Measurements from ENCODE around the gene OBP2B. TPM values are rescaled to one million over a fixed set of nuclear protein-coding genes. Genes with fewer than 3 reads are reported as not detected.

The OBP2B gene
- total RNA-seq, 1 experiment from 2014 or later, result not detected

- Histone ChIP-seq H3K36me3 (replicated peaks; ENCODE audit: control insufficient read depth, insufficient read depth, low read length) (no peaks in the 10 kb centered on the region), H3K27me3 (ENCODE audit: control insufficient read depth, insufficient read depth, low read length) (no peaks in the 10 kb centered on the region), H3K4me3 (ENCODE audit: insufficient read depth, low read depth, low read length) (no peak overlapping the region)
- no peak for DNase-seq
Observed at GRCh38 chr9:133204335-133204992, 4.6 kb downstream of the OBP2B start.

DNA sequence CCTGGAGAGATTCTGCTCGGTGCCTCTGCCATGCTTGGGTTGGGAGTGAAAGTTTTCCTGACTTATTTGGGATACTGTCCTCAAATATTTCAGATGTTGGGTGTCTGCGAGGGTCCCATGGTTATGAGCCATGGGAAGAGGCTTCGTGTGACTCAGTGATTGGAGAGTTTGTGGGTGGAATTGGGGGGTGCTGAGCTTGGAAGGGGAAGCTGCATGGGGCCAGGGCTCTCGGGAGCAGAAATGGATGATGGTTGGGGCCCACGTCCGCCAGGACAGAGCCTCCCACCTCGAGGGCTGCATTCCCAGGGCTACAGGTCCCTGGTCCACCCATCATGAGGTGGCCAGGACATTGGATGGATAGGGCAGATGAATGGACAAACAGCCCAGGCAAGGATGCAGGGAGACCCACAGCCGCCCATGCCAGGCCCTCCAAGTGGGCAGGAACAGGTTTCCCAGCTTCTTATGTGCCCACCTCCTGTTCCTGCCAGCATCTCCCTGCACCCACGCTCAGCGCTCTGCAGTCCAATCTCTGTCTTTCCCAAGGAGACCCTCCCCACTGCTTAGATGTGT is 5.5 kb downstream of the OBP2B start:
- H3K27me3 ChIP-seq (ENCODE audit: control insufficient read depth, insufficient read depth, low read length), result no peaks in the 10 kb centered on the region
- H3K4me3 ChIP-seq (ENCODE audit: insufficient read depth, low read depth, low read length), result no peak overlapping the region
- no peak for DNase-seq
- no peaks in the 10 kb centered on the region for H3K36me3 ChIP-seq (replicated peaks; ENCODE audit: control insufficient read depth, insufficient read depth, low read length)

- no peaks in the 10 kb centered on the region for H3K27me3 ChIP-seq (ENCODE audit: control insufficient read depth, insufficient read depth, low read length)
- no peaks in the 10 kb centered on the region for H3K36me3 ChIP-seq (replicated peaks; ENCODE audit: control insufficient read depth, insufficient read depth, low read length)
- H3K4me3 ChIP-seq (ENCODE audit: insufficient read depth, low read depth, low read length), result no peak overlapping the region
- DNase-seq, result no peak
Observed at GRCh38 chr9:133202688-133203453, 6.2 kb downstream of the OBP2B start.

DNA sequence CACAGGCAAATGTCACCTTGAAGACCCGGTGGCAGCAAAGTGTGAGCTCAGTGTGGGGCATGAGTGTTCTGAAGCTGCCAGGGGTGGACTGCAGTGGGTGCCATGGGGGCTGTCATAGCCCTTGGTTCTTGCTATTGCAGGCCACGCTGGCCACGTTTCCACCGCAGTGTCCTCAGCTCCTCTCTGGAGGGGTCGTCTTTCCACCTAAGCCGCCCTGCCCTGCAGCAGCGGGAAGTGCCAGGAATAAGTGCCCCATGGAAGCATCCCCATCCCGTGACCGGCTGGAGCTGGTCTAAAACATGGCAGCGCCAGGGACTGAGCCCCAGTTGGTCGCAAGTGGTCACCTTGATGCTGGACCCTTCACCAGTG is 6.9 kb downstream of the OBP2B start:
- Histone ChIP-seq H3K36me3 (replicated peaks; ENCODE audit: control insufficient read depth, insufficient read depth, low read length) (no peaks in the 10 kb centered on the region), H3K4me3 (ENCODE audit: insufficient read depth, low read depth, low read length) (no peak overlapping the region), H3K27me3 (ENCODE audit: control insufficient read depth, insufficient read depth, low read length) (no peaks in the 10 kb centered on the region)
- no peak for DNase-seq

- Histone ChIP-seq H3K27me3 (ENCODE audit: control insufficient read depth, insufficient read depth, low read length) (no peaks in the 10 kb centered on the region), H3K36me3 (replicated peaks; ENCODE audit: control insufficient read depth, insufficient read depth, low read length) (no peaks in the 10 kb centered on the region), H3K4me3 (ENCODE audit: insufficient read depth, low read depth, low read length) (no peak overlapping the region)
- no peak for DNase-seq
Observed at GRCh38 chr9:133201424-133202144, 7.5 kb downstream of the OBP2B start.

DNA sequence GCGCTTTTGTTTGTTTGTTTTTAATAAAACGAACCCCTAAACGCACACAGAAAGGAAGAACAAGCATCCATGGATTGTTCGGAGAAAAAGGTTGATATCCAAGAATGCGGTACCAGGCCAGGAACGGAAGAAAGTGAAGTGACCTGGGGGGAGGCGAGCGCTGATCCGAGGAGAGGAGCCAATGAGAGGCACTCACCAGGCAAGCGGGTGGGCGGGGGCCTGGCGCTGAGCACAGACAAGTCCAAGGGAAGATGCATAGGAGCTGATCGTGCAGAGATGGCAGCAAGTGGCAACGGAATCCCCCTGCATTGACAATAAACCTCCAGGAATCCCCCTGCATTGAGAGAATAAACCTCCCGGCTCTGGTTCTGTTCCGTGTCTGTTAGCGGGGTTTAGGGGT is 8.4 kb downstream of the OBP2B start:
- peak; percentile 68 for DNase-seq
- H3K4me3 ChIP-seq (ENCODE audit: insufficient read depth, low read depth, low read length), result no peak overlapping the region
- no peaks in the 10 kb centered on the region for H3K27me3 ChIP-seq (ENCODE audit: control insufficient read depth, insufficient read depth, low read length)
- H3K36me3 ChIP-seq (replicated peaks; ENCODE audit: control insufficient read depth, insufficient read depth, low read length), result no peaks in the 10 kb centered on the region

GRCh38 chr9:133199648-133200321 is 9.3 kb downstream of the OBP2B start:
- no peak overlapping the region for H3K4me3 ChIP-seq (ENCODE audit: insufficient read depth, low read depth, low read length)
- DNase-seq, result peak; percentile 83
- no peaks in the 10 kb centered on the region for H3K27me3 ChIP-seq (ENCODE audit: control insufficient read depth, insufficient read depth, low read length)
- H3K36me3 ChIP-seq (replicated peaks; ENCODE audit: control insufficient read depth, insufficient read depth, low read length), result no peaks in the 10 kb centered on the region

DNA sequence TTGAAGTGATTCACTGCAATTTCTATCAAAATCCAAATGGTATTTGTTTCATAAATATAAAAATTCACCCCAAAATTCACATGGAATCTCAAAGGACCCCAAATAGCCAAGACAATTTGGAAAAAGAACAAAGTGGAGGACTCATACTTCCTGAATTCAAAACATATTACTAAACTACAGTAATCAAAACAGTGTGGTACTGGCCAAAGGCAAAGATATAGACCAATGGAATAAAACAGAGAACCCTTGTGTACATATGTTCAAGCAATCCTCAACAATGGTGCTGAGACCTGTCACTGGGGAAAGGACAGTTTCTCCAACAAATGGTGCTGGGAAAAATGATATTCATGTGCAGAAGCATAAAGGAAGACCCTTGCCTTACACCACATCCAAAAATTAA is 14.0 kb downstream of the OBP2B start:
- no peak overlapping the region for H3K4me3 ChIP-seq (ENCODE audit: insufficient read depth, low read depth, low read length)
- no peaks in the 10 kb centered on the region for H3K36me3 ChIP-seq (replicated peaks; ENCODE audit: control insufficient read depth, insufficient read depth, low read length)
- no peak for DNase-seq
- no peaks in the 10 kb centered on the region for H3K27me3 ChIP-seq (ENCODE audit: control insufficient read depth, insufficient read depth, low read length)

DNA sequence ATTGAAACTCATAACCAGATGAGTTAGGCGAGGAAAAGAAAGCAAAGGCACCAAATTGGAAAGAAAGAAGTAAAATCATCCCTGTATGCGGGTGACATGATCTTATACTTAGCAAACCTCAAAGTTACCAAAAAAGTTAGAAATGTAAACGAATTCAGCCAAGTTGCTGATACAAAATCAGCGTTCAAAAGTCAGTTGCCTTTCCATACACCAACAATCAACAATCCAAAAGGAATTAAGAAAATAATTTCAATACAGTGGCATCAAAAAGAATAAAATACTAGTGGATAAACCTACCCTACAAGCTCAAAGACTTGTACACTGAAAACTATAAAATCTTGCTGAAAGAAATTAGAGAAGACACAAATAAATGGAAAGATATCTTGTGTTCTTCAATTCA is 14.5 kb downstream of the OBP2B start:
- no peak overlapping the region for H3K4me3 ChIP-seq (ENCODE audit: insufficient read depth, low read depth, low read length)
- no peak for DNase-seq
- no peaks in the 10 kb centered on the region for H3K27me3 ChIP-seq (ENCODE audit: control insufficient read depth, insufficient read depth, low read length)
- H3K36me3 ChIP-seq (replicated peaks; ENCODE audit: control insufficient read depth, insufficient read depth, low read length), result no peaks in the 10 kb centered on the region

GRCh38 chr9:133191989-133192388 is 17.1 kb downstream of the OBP2B start:
- Histone ChIP-seq H3K27me3 (ENCODE audit: control insufficient read depth, insufficient read depth, low read length) (peaks cover 4% of the 10 kb centered on the region), H3K36me3 (replicated peaks; ENCODE audit: control insufficient read depth, insufficient read depth, low read length) (no peaks in the 10 kb centered on the region), H3K4me3 (ENCODE audit: insufficient read depth, low read depth, low read length) (no peak overlapping the region)
- DNase-seq, result no peak

DNA sequence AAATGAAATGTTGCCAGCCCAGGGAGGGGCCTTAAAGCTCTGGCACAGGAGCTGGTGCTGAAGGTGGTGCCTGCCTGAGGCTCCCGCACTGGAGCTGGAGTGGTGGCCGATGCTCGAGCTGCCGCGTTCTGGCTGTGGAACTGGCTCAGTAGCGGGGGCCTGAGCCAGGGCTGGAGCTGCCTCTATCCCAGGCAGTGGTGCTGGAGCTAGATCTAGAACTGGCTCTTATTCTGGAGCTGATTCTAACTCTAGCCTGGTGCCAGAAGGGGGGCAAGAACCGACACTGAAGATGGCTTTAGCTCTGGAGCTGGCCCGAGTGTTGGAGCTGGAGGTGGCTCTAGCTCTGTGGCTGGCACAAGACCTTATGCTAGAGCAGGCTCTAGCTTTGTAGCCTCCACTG is 19.2 kb downstream of the OBP2B start:
- no peak for DNase-seq
- Histone ChIP-seq H3K27me3 (ENCODE audit: control insufficient read depth, insufficient read depth, low read length) (peaks cover 4% of the 10 kb centered on the region), H3K36me3 (replicated peaks; ENCODE audit: control insufficient read depth, insufficient read depth, low read length) (no peaks in the 10 kb centered on the region)

DNA sequence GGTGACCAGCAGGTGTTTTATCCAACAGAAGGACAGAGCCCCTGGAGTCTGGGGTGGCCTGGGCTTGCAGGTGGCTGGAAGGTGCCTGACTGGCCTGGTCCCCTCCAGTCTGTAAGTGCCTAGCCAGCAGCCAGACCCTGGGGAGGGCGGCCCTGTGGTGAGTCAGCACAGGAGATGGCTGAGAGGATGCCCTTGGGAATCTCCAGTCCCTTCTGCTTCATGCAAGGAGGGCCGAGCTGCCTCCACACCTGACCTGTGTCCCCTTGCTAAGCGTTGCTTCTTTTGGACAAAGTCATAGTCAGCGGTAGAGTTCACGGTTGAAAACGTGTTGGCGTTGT is 20.2 kb downstream of the OBP2B start:
- peaks cover 4% of the 10 kb centered on the region for H3K27me3 ChIP-seq (ENCODE audit: control insufficient read depth, insufficient read depth, low read length)
- H3K36me3 ChIP-seq (replicated peaks; ENCODE audit: control insufficient read depth, insufficient read depth, low read length), result no peaks in the 10 kb centered on the region
- no peak for DNase-seq
- H3K4me3 ChIP-seq (ENCODE audit: insufficient read depth, low read depth, low read length), result no peak overlapping the region

More for the DNA sequence above, 19.2 kb downstream of the OBP2B start:
- H3K4me3 ChIP-seq (ENCODE audit: insufficient read depth, low read depth, low read length), result no peak overlapping the region

DNA sequence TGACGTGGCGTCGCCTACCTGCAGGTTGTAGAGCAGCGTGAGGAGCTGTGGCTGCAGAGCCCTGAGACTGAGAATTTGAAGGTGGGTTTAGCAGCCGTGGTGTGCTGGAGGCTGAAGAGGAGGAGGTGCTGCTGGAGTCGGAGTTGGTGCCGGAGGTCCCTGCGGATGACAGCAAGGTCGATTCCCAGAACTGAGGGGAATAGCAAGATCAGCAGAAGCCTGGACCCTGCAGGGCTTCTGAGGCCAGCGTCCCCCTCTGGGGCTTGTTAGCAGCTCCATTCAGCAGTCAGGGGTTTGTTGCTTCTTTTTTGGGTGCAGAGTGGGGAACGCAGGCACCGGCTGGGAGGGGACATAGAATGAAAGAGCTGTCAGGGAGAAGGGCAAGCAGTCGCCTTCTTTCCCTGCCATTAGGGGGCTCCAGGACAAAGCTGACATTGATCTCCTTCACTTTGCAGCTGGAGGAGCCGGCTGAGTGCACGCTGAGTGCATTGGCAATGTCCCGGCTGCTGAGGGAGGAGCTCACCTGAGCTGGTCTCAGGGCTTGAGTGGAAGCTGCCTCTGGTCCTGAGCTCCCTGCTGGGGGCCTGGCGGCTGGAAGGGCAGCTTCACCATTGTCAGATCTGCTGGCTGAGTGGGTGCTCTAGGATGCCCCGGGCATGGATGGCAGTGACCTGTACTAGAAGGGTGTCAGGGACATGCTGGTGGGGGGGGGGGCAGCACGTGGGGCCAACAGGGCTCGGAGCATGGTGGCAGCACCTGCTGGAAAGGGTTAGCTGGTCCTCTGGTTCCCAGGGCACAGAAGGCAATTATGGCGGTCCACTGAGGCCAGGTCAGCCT is 20.8 kb downstream of the OBP2B start:
- Histone ChIP-seq H3K4me3 (ENCODE audit: insufficient read depth, low read depth, low read length) (no peak overlapping the region), H3K36me3 (replicated peaks; ENCODE audit: control insufficient read depth, insufficient read depth, low read length) (no peaks in the 10 kb centered on the region), H3K27me3 (ENCODE audit: control insufficient read depth, insufficient read depth, low read length) (peaks cover 4% of the 10 kb centered on the region)
- peak; percentile 93 for DNase-seq

GRCh38 chr9:133187561-133188005 is 21.5 kb downstream of the OBP2B start:
- Histone ChIP-seq H3K4me3 (ENCODE audit: insufficient read depth, low read depth, low read length) (no peak overlapping the region), H3K36me3 (replicated peaks; ENCODE audit: control insufficient read depth, insufficient read depth, low read length) (no peaks in the 10 kb centered on the region), H3K27me3 (ENCODE audit: control insufficient read depth, insufficient read depth, low read length) (peaks cover 4% of the 10 kb centered on the region)
- DNase-seq, result no peak

Measured in H7 (cell line).